Measurements from ENCODE around the gene NRARP. TPM values are rescaled to one million over a fixed set of nuclear protein-coding genes. Genes with fewer than 3 reads are reported as not detected.
"Not testable (repeated sequence)": the region's sequence is repeated elsewhere in the genome, so short reads cannot be mapped to it uniquely, and the experiment has no call there.

NRARP gene, protein sequence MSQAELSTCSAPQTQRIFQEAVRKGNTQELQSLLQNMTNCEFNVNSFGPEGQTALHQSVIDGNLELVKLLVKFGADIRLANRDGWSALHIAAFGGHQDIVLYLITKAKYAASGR
- under 1 TPM; 0.71 to 0.75 TPM for total RNA-seq

DNA sequence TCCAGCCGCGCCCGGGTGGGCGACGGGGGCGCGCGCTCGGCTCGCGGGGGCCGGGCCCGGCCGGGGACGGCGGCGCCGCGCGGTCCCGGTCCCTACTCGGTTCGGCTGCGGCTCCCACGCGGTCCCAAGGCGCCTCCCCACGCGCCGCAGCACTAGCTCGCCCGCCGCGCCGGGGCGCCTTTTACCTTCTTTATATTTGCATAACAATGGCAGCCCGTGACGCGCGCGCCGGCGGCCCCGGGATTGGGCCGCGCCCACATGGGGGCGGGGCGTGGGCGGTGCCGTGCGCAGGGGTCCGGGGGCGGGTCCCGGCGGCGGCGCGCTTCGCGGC, at the start of gene NRARP:
TSS of gene NRARP (minus strand) at position 154 of the 331 bp plus-strand sequence. CDS start 343 bp downstream, outside the sequence.
- no peaks in the 10 kb centered on the region for H3K36me3 Mint-ChIP-seq (ENCODE audit: low read depth)
- H3K4me3 Mint-ChIP-seq: peak within 1 kb of the TSS; percentile 48
- no peaks in the 10 kb centered on the region for H3K9me3 Mint-ChIP-seq
- CTCF ChIA-PET: interaction anchor here (0.6 to 1.9 kb wide), 9 partner anchors 8 to 169 kb away, joined by 3 to 5 read pairs (median 4); partner anchors contain the start of genes EXD3, NOXA1 and TOR4A
- peak; percentile 90 for DNase-seq
- no peak within 1 kb of the TSS for H3K27ac Mint-ChIP-seq
- POLR2A ChIA-PET: interaction anchor here (0.9 to 1.9 kb wide), 6 partner anchors 11 to 161 kb away, joined by 3 to 10 read pairs (median 4); partner anchors contain the start of genes EXD3, NOXA1, NSMF and TUBB4B
- peaks cover 19% of the 10 kb centered on the region for H3K4me1 Mint-ChIP-seq
- H3K27me3 Mint-ChIP-seq: peaks cover 32% of the 10 kb centered on the region

DNA sequence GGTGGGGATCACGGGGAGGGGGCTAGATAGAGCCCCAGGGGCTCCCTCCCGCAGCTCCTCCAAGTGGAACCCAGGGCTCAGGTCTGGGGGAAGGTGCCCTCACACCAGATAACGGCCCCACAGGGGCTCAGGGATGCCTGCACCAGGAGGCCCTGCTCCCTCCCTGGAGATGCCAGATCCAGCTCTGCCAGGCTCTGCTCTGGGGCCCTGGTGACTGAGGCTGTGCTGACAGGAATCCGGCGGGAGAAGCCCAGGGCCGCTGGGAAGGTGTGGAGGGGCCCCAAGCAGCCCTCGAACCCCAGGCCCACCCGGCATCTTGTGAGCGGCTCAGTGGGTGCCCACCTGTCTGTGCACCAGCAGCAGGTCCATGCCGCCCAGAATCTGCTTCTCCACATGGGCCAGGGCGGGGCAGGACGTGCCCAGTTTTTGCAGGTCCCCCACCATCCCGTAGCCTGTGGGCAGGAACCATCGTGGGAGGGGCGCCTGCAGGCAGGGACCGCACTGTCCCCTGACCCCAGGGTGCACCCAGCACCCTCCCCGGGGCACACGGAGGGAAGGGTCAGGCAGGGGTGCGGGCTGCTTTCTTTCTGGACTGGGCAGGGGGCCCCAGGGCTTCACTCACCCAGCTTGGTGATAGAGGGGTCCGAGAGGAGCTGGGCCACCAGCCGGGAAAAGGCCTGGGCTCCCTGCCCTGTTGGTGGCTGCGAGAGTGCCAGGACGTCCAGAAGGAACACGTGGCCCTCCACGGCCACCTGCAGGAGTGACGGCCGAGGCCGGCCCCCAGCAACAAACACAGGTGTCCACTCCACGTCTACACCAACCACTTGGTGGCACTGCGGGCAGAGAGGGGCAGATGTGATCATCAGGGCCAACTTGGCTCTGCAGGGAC, 48.9 kb upstream of the NRARP start:
- H3K4me1 Mint-ChIP-seq: no peaks in the 10 kb centered on the region
- H3K27ac Mint-ChIP-seq: no peak overlapping the region
- no peaks in the 10 kb centered on the region for H3K27me3 Mint-ChIP-seq
- ChIA-PET POLR2A (no interaction called here), CTCF (no interaction called here)
- no peaks in the 10 kb centered on the region for H3K36me3 Mint-ChIP-seq (ENCODE audit: low read depth)
- DNase-seq: no peak
- H3K4me3 Mint-ChIP-seq: no peak overlapping the region
- H3K9me3 Mint-ChIP-seq: peaks cover 3% of the 10 kb centered on the region

DNA sequence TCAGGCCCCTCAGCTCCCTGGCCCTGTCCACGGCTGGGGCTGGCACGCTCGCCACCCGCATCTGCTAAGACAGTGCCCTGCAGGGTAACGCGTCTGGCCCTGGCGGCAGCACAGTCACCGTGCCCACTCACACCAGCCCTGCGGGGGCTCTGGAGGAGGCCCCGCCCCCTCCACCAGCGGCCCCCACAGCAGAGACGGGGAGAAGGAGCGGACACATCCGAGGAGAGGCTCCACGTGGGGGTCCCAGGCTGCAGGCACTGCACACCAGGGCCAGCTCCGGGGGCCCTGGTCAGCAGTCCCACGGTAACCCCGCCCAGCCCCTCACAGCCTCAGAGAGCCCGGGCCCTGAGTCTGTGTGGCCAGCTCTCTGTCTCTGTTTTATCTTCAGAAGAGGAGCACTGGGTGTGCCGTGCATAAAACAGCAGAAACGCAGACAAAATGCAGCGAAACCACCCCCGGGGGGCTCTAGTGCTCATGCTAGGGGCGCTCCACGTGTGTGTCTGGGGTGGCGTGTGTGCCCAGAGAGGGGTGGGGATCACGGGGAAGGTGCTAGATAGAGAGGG, 47.5 kb upstream of the NRARP start:
- Mint-ChIP-seq H3K4me1 (no peaks in the 10 kb centered on the region), H3K9me3 (peaks cover 3% of the 10 kb centered on the region), H3K27me3 (no peaks in the 10 kb centered on the region), H3K4me3 (no peak overlapping the region), H3K27ac (no peak overlapping the region), H3K36me3 (ENCODE audit: low read depth) (no peaks in the 10 kb centered on the region)
- no peak for DNase-seq
- POLR2A ChIA-PET: no interaction called here
- CTCF ChIA-PET: no interaction called here

DNA sequence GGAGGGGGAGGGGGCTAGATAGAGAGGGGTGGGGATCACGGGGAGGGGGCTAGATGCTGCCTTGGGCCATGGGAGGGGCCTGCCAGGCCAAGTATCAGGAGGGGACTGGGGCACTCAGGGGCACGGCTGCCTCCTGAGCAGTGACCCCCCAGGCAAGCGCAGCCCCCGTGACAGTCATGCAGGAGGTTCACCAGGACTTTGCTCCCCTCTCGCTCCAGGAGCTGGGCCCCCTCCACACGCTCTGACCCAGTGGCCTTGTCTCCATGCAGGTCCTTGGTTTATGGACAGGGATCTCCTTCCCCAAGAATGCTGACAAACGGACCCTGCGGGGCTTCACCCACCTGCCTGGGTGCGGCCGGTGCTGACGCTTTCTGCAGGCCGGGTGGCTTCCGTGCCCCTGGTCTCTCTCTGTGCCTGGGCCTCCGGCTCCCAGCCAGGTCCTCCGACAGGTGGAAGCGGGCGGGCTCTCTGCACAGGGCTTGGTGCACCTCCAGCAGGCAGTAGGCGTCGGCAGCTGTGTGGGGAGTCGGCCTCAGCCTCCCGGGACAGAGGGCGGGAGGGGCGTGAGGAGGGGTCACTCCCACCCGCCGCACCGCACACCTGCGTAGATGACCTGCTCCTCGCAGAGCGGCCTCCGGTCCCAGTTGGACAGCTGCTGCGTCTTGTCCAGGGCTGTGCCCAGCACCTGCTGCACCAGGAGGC, 46.8 kb upstream of the NRARP start:
- DNase-seq: no peak
- no peaks in the 10 kb centered on the region for H3K27me3 Mint-ChIP-seq
- no peaks in the 10 kb centered on the region for H3K4me1 Mint-ChIP-seq
- H3K9me3 Mint-ChIP-seq: peaks cover 3% of the 10 kb centered on the region
- no peak overlapping the region for H3K27ac Mint-ChIP-seq
- ChIA-PET CTCF (no interaction called here), POLR2A (no interaction called here)
- H3K36me3 Mint-ChIP-seq (ENCODE audit: low read depth): no peaks in the 10 kb centered on the region
- no peak overlapping the region for H3K4me3 Mint-ChIP-seq

DNA sequence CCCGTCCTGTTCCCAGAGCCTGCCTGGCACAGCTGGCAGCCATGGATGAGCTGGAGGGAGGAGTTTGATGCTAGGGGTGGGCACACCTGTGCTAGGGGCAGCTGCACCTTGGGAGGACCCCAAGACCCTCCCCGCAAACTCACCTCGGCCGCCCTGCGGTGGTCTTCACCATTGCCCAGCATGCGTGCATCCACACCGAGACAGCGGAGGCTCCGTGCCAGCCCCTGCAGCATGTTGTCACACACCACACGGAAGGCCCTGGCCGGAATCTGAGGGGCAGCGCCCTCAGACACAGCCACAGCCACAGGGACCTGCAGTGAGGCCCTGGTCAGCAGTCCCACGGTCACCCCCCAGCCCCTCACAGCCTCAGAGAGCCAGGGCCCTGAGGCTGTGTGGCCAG, 45.9 kb upstream of the NRARP start:
- POLR2A ChIA-PET: no interaction called here
- DNase-seq: no peak
- CTCF ChIA-PET: no interaction called here
- H3K27ac Mint-ChIP-seq: no peak overlapping the region
- no peaks in the 10 kb centered on the region for H3K36me3 Mint-ChIP-seq (ENCODE audit: low read depth)
- no peaks in the 10 kb centered on the region for H3K4me1 Mint-ChIP-seq
- no peak overlapping the region for H3K4me3 Mint-ChIP-seq
- H3K9me3 Mint-ChIP-seq: peaks cover 3% of the 10 kb centered on the region
- no peaks in the 10 kb centered on the region for H3K27me3 Mint-ChIP-seq

DNA sequence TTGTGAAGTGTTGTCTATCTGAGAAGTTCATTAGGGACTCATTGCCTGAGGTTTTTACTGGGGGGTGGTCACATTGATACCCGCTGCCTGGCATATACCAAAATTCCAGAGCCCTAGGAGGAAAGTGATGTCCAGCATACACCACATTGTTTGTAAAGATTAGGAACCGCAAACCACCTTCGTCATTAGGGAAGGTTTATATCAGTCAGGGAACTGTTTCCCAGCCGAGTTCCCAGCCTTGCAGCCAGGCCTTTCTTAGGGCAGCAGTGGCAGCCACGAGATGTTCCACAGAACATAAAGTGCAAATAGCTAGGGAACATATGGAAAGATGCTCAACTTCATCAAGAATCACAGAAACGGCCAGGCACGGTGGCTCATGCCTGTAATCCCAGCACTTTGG, 40.4 kb upstream of the NRARP start:
- no peaks in the 10 kb centered on the region for H3K36me3 Mint-ChIP-seq (ENCODE audit: low read depth)
- H3K4me1 Mint-ChIP-seq: no peaks in the 10 kb centered on the region
- H3K4me3 Mint-ChIP-seq: no peak overlapping the region
- peaks cover 3% of the 10 kb centered on the region for H3K27me3 Mint-ChIP-seq
- H3K27ac Mint-ChIP-seq: no peak overlapping the region
- CTCF ChIA-PET: no interaction called here
- POLR2A ChIA-PET: no interaction called here
- H3K9me3 Mint-ChIP-seq: peaks cover 3% of the 10 kb centered on the region
- DNase-seq: no peak

DNA sequence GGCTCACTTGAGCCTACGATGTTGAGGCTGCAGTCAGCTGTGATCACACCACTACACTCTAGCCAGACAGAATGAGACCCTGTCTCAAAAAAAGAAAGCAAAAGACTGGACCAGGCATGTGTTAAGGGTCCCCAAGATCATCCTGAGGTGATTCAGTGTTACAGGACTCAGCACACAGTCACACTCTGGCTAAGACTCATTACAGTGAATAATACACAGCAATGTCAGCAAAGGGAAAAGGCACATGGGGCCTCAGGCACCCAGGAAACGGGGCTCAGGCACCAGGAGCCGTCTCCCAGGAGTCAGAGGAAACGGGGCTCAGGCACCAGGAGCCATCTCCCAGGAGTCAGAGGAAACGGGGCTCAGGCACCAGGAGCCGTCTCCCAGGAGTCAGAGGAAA, 39.2 kb upstream of the NRARP start:
- Mint-ChIP-seq H3K4me1 (no peaks in the 10 kb centered on the region), H3K36me3 (ENCODE audit: low read depth) (no peaks in the 10 kb centered on the region), H3K27ac (no peak overlapping the region), H3K4me3 (no peak overlapping the region), H3K27me3 (peaks cover 3% of the 10 kb centered on the region), H3K9me3 (no peaks in the 10 kb centered on the region)
- ChIA-PET CTCF (no interaction called here), POLR2A (no interaction called here)
- DNase-seq: no peak

DNA sequence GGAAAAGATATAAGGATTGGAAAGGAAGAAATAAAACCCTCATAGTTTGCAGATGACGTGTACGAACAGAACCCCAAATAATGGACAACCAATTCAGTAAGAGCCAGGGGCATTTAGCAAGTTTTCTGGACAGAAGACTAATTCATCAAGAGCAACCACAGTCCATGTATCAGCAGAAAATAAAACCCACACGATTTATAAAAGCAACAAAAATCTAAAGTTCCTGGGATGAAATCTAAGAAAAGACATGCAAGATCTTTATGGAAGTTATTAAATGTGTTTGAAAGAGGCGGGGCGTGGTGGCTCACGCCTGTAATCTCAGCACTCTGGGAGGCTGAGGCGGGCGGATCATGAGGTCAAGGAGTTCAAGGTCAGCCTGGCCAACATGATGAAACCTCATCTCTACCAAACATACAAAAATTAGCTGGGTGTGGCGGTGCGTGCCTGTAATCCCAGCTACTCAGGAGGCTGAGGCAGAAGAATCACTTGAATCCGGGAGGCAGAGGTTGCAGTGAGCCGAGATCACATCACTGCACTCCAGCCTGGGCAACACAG, 37.9 kb upstream of the NRARP start:
- POLR2A ChIA-PET; H3K27me3 Mint-ChIP-seq; DNase-seq; H3K27ac Mint-ChIP-seq; H3K4me3 Mint-ChIP-seq; CTCF ChIA-PET; H3K36me3 Mint-ChIP-seq (ENCODE audit: low read depth); H3K9me3 Mint-ChIP-seq; H3K4me1 Mint-ChIP-seq: not testable (repeated sequence)

DNA sequence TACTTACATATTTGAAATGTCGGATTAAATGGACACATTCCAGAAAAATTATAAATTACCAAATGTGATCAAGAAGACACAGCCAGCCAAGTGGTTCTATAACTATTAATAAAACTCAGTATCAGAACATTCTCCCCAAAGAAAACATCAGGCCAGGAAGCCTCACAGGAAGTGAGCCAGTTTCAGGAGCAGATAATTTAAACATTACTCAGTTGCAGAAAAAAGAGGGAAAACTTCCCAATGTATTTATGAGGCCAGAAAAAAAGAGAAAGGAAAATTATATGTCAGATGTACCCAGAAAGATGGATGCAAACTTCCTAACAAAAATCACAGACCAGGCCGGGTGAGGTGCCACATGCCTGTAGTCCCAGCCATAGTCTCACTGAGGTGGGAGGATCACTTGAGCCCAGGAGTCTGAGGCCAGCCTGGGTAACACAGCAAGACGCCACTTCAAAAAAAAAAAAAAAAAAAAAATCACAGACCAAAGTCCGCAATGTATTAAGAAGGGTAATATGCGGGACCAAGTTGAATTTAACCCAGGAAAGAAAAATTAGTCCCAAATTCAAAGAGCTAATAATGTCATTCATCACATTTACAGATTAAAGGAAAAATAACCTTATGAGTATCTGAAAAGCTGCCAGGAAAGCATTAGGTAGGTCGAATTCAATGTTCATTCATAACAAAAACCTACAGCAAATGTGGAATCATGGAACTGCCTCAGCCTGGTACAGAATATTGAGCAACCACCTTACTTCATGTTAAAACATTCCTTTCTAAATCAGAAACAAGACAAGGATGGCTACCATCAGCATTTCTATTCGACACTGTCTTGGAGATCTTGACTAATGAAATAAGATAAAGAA, 37.2 kb upstream of the NRARP start:
- Mint-ChIP-seq H3K4me1 (no peaks in the 10 kb centered on the region), H3K9me3 (peaks cover 8% of the 10 kb centered on the region), H3K27me3 (peaks cover 3% of the 10 kb centered on the region), H3K4me3 (no peak overlapping the region), H3K27ac (no peak overlapping the region), H3K36me3 (ENCODE audit: low read depth) (no peaks in the 10 kb centered on the region)
- DNase-seq: no peak
- ChIA-PET POLR2A (no interaction called here), CTCF (no interaction called here)

DNA sequence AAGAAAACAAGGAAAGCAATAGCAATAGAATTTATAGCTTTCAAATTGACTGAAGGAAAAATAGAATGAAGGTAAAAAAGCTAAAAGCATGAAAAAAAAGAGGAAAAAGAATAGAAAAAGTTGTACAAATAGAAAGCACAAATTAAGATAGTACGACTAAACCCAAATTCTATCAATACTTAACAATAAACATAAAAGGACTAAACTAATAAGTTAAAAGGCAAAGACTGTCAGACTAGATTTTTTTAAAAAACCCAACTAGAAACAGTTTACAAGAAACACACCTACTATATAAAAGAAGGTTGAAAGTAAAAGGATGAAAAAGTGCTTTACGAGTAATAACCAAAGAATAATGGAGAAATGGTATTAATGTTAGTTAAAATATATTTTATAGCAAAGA, 34.7 kb upstream of the NRARP start:
- H3K4me1 Mint-ChIP-seq: no peaks in the 10 kb centered on the region
- H3K4me3 Mint-ChIP-seq: no peak overlapping the region
- no peaks in the 10 kb centered on the region for H3K36me3 Mint-ChIP-seq (ENCODE audit: low read depth)
- ChIA-PET POLR2A (no interaction called here), CTCF (no interaction called here)
- DNase-seq: no peak
- H3K27ac Mint-ChIP-seq: no peak overlapping the region
- peaks cover 3% of the 10 kb centered on the region for H3K27me3 Mint-ChIP-seq
- peaks cover 12% of the 10 kb centered on the region for H3K9me3 Mint-ChIP-seq

DNA sequence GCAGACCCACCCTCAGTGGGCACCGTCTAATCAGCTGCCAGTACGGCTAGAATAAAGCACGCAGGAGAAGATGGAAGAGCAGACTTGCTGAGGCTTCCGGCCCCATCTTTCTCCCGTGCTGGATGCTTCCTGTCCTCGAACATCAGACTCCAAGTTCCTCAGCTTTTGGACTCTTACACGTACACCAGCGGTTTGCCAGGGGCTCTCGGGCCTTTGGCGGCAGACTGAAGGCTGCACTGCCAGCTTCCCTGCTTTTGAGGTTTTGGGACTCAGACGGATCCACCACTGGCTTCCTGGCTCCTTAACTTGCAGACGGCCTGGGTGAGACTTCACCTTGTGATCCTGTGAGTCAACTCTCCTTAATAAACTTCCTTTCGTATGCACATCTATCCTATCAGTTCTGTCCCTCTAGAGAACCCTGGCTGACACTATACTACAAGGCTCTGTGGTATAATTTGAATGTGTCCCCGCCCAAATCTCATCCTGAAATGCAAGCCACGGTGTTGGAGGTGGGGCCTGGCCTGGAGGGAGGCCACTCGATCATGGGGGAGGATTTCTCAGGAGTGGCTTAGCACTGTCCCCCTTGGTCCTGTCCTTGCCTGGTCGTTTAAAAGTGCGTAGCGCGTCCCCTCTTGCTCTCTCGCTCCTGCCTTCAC, 31.1 kb upstream of the NRARP start:
- Mint-ChIP-seq H3K4me1 (no peaks in the 10 kb centered on the region), H3K27me3 (peaks cover 1% of the 10 kb centered on the region), H3K9me3 (peaks cover 26% of the 10 kb centered on the region), H3K27ac (no peak overlapping the region), H3K36me3 (ENCODE audit: low read depth) (peaks cover 3% of the 10 kb centered on the region), H3K4me3 (no peak overlapping the region)
- no peak for DNase-seq
- ChIA-PET CTCF (no interaction called here), POLR2A (no interaction called here)

DNA sequence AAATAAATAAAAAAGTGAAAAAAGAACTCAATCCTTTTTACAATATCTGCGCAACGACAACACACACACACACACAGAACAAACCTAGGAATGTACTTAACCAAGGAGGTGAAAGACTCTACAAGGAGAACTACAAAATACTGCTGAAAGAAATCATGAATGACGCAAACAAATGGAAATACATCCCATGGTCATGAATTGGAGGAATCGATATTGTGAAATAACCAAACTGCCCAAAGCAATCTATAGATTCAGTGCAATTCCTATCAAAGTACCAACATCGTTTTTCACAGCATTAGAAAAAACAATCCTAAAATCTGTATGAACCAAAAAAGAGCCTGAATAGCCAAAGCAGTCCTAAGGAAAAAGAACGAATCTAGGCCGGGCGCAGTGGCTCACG, 29.9 kb upstream of the NRARP start:
- Mint-ChIP-seq H3K27me3 (peaks cover 7% of the 10 kb centered on the region), H3K9me3 (peaks cover 28% of the 10 kb centered on the region), H3K36me3 (ENCODE audit: low read depth) (peaks cover 3% of the 10 kb centered on the region), H3K27ac (no peak overlapping the region), H3K4me1 (no peaks in the 10 kb centered on the region), H3K4me3 (no peak overlapping the region)
- CTCF ChIA-PET: no interaction called here
- DNase-seq: no peak
- POLR2A ChIA-PET: no interaction called here

All from activated CD4-positive, alpha-beta memory T cell treated with anti-CD3 and anti-CD28 coated beads, Interleukin-2, amount 10 ng/mL, durations not matched to agents 7 days and 5 days (primary cell).